ENCODE data around the gene STXBP3. TPM values are rescaled to one million over a fixed set of nuclear protein-coding genes. Genes with fewer than 3 reads are reported as not detected.

The STXBP3 gene
- total RNA-seq, 4 donors from 2014 or later, result 18.4 to 39.4 (median 24.3) TPM

GRCh38 chr1:108814343-108815125 is 68.1 kb downstream of the STXBP3 start:
- H3K36me3 ChIP-seq, result no peaks in the 10 kb centered on the region
- H3K27me3 ChIP-seq, result no peaks in the 10 kb centered on the region
- no peak overlapping the region for H3K4me3 ChIP-seq
- DNase-seq (no peak), ATAC-seq (no peak)
- TF ChIP-seq POLR2A (IDR thresholded peaks at IDR 0.05), result no peak
- no peak for TF ChIP-seq CTCF (IDR thresholded peaks at IDR 0.05 in 4 of 5, conservative IDR thresholded peaks at IDR 0.05 in 1 of 5)
- H3K27ac ChIP-seq, result peak overlapping the region in 3 of 4 donors; percentile 58 to 72 (median 70)
- in situ Hi-C loops (cut with MboI; ENCODE audit: low sequenced_read_pairs in 4 of 4) (no loop called here), intact Hi-C loops (cut with DNase I; ENCODE audit: low total_unique reads) (no loop called here)
- peaks cover 14 to 17% of the 10 kb centered on the region in 2 donors for H3K4me1 ChIP-seq
- H3K9me3 ChIP-seq, result no peaks in the 10 kb centered on the region

GRCh38 chr1:108815566-108815965 is 69.1 kb downstream of the STXBP3 start:
- Histone ChIP-seq H3K27me3 (no peaks in the 10 kb centered on the region), H3K27ac (peak overlapping the region; percentile 58 to 73 (median 71)), H3K4me1 (peaks cover 14 to 17% of the 10 kb centered on the region in 2 donors), H3K4me3 (no peak overlapping the region), H3K36me3 (no peaks in the 10 kb centered on the region), H3K9me3 (no peaks in the 10 kb centered on the region)
- ATAC-seq (no peak), DNase-seq (no peak)
- TF ChIP-seq CTCF (IDR thresholded peaks at IDR 0.05 in 4 of 5, conservative IDR thresholded peaks at IDR 0.05 in 1 of 5) (no peak), POLR2A (IDR thresholded peaks at IDR 0.05) (no peak)
- in situ Hi-C loops (cut with MboI; ENCODE audit: low sequenced_read_pairs in 4 of 4), result no loop called here
- intact Hi-C loops (cut with DNase I; ENCODE audit: low total_unique reads), result no loop called here

GRCh38 chr1:108816049-108816893 is 69.8 kb downstream of the STXBP3 start:
- ATAC-seq (peak; percentile 86 to 87), DNase-seq (peak; percentile 33 to 56)

GRCh38 chr1:108817016-108817415 is 70.5 kb downstream of the STXBP3 start:
- H3K36me3 ChIP-seq, result no peaks in the 10 kb centered on the region
- DNase-seq, result no peak
- peaks cover 14 to 17% of the 10 kb centered on the region in 2 donors for H3K4me1 ChIP-seq
- no peaks in the 10 kb centered on the region for H3K27me3 ChIP-seq
- TF ChIP-seq CTCF (IDR thresholded peaks at IDR 0.05 in 4 of 5, conservative IDR thresholded peaks at IDR 0.05 in 1 of 5) (no peak), POLR2A (IDR thresholded peaks at IDR 0.05) (no peak)
- in situ Hi-C loops (cut with MboI; ENCODE audit: low sequenced_read_pairs in 4 of 4), result no loop called here
- no peaks in the 10 kb centered on the region for H3K9me3 ChIP-seq
- H3K4me3 ChIP-seq, result peak overlapping the region; percentile 40 to 45 (median 42)
- intact Hi-C loops (cut with DNase I; ENCODE audit: low total_unique reads), result no loop called here
- H3K27ac ChIP-seq, result peak overlapping the region; percentile 58 to 73 (median 71)
- ATAC-seq, result peak; percentile 16 to 32

More at GRCh38 chr1:108816049-108816893, 69.8 kb downstream of the STXBP3 start:
- no peaks in the 10 kb centered on the region for H3K36me3 ChIP-seq
- TF ChIP-seq POLR2A (IDR thresholded peaks at IDR 0.05) (no peak), CTCF (IDR thresholded peaks at IDR 0.05 in 4 of 5, conservative IDR thresholded peaks at IDR 0.05 in 1 of 5) (no peak)
- in situ Hi-C loops (cut with MboI; ENCODE audit: low sequenced_read_pairs in 4 of 4) (no loop called here), intact Hi-C loops (cut with DNase I; ENCODE audit: low total_unique reads) (no loop called here)
- H3K9me3 ChIP-seq, result no peaks in the 10 kb centered on the region
- peak overlapping the region; percentile 40 to 45 (median 42) for H3K4me3 ChIP-seq
- no peaks in the 10 kb centered on the region for H3K27me3 ChIP-seq
- H3K27ac ChIP-seq, result peak overlapping the region; percentile 58 to 73 (median 71)
- peaks cover 14 to 17% of the 10 kb centered on the region in 2 donors for H3K4me1 ChIP-seq
